Neural cell (in vitro differentiated cells): ENCODE data around the gene EBPL. TPM values are rescaled to one million over a fixed set of nuclear protein-coding genes. Genes with fewer than 3 reads are reported as not detected.

Source experiments
- H2AFZ ChIP-seq: fragments of 200-600, 300-800 bp; sonication (generic), shearing (Covaris generic); 2 replicates; pipeline ENCODE4 v1.6.0; 2014; ENCODE audit warnings: low read depth, mild to moderate bottlenecking, antibody characterized with exemption, low read length, moderate library complexity
- H3F3A ChIP-seq: fragments of 200-600 bp; shearing (Covaris generic); 2 replicates; pipeline ENCODE4 v1.6.1; 2016; ENCODE audit warnings: mild to moderate bottlenecking, moderate library complexity, mixed read lengths, antibody characterized with exemption, low read length; ENCODE audit not compliant: insufficient read depth, poor library complexity, severe bottlenecking
- H3K27ac ChIP-seq: fragments of 200-600, 300-800 bp; sonication (generic), shearing (Covaris generic); 2 replicates; pipeline ENCODE4 v1.5.1; 2014; ENCODE audit warnings: mild to moderate bottlenecking, low read length, moderate library complexity
- H3K27me3 ChIP-seq: fragments of 300-800, 200-600 bp; sonication (generic), shearing (Covaris generic); 2 replicates; pipeline ENCODE4 v1.6.0; 2014; ENCODE audit warnings: mild to moderate bottlenecking, low read depth, low read length, moderate library complexity; ENCODE audit not compliant: insufficient read depth
- H3K36me3 ChIP-seq: fragments of 300-800, 200-600 bp; sonication (generic), shearing (Covaris generic); 2 replicates; pipeline ENCODE4 v1.5.1; 2014; ENCODE audit warnings: mild to moderate bottlenecking, antibody characterized with exemption, low read length, moderate library complexity; ENCODE audit not compliant: insufficient read depth
- H3K4me2 ChIP-seq: fragments of 300-800, 200-600 bp; sonication (generic), shearing (Covaris generic); 2 replicates; pipeline ENCODE4 v1.6.0; 2014; ENCODE audit warnings: mild to moderate bottlenecking, low read length
- H3K4me3 ChIP-seq: fragments of 300-800, 200-600 bp; sonication (generic), shearing (Covaris generic); 2 replicates; pipeline ENCODE4 v1.5.1; 2014; ENCODE audit warnings: mild to moderate bottlenecking, low read length, moderate library complexity
- H3K79me2 ChIP-seq: fragments of 200-600 bp; shearing (Covaris generic); replicated peaks from 2 replicates; pipeline ENCODE4 v1.6.0; 2014; ENCODE audit warnings: mild to moderate bottlenecking, low read length, moderate library complexity; ENCODE audit not compliant: insufficient read depth
- H3K9ac ChIP-seq: fragments of 300-800, 200-600 bp; sonication (generic), shearing (Covaris generic); 2 replicates; pipeline ENCODE4 v1.6.1; 2016; ENCODE audit warnings: mild to moderate bottlenecking, low read length, mixed read lengths
- H3K9me2 ChIP-seq: fragments of 200-600 bp; shearing (Covaris generic); 2 replicates; pipeline ENCODE4 v1.6.1; 2016; ENCODE audit warnings: mild to moderate bottlenecking, low read length, mixed read lengths; ENCODE audit not compliant: insufficient read depth
- H3K9me3 ChIP-seq: fragments of 200-600, 300-800 bp; sonication (generic), shearing (Covaris generic); 2 replicates; pipeline ENCODE4 v1.6.1; 2016; ENCODE audit warnings: mild to moderate bottlenecking, mixed run types, low read length, moderate library complexity, mixed read lengths
- H4K20me1 ChIP-seq: fragments of 200-600 bp; shearing (Covaris generic); 2 replicates; pipeline ENCODE4 v1.6.1; 2016; ENCODE audit warnings: mild to moderate bottlenecking, mixed run types; ENCODE audit not compliant: insufficient read depth
- CTCF ChIP-seq: fragments of 450-650 bp; IDR thresholded peaks from 2 replicates; pipeline ENCODE4 v1.5.1; 2014; ENCODE audit warnings: antibody characterized with exemption, mild to moderate bottlenecking, moderate library complexity; ENCODE audit not compliant: poor library complexity, severe bottlenecking
- EP300 ChIP-seq: fragments of 450-650 bp; conservative IDR thresholded peaks from 2 replicates; pipeline ENCODE4 v1.6.1; 2014; ENCODE audit warnings: antibody characterized with exemption, mild to moderate bottlenecking, moderate library complexity; ENCODE audit not compliant: poor library complexity, severe bottlenecking
- EZH2 ChIP-seq: fragments of 200-600, 300-800 bp; shearing (Covaris generic), sonication (generic); IDR thresholded peaks from 2 replicates; pipeline ENCODE4 v1.6.1; 2014; ENCODE audit warnings: antibody characterized with exemption, low read length, borderline replicate concordance, mild to moderate bottlenecking; ENCODE audit not compliant: insufficient read depth, poor library complexity, severe bottlenecking
- MXI1 ChIP-seq: fragments of 450-650 bp; conservative IDR thresholded peaks from 2 replicates; pipeline ENCODE4 v1.6.1; 2014; ENCODE audit warnings: antibody characterized with exemption, mild to moderate bottlenecking; ENCODE audit not compliant: poor library complexity, severe bottlenecking
- POLR2AphosphoS5 ChIP-seq: IDR thresholded peaks from 2 replicates; pipeline ENCODE4 v1.6.1; 2012
- RAD21 ChIP-seq: fragments of 450-650 bp; conservative IDR thresholded peaks from 2 replicates; pipeline ENCODE4 v1.6.1; 2014; ENCODE audit warnings: antibody characterized with exemption, mild to moderate bottlenecking, moderate library complexity
- REST ChIP-seq: IDR thresholded peaks from 2 replicates; pipeline ENCODE4 v1.6.1; 2012; ENCODE audit warnings: borderline replicate concordance
- SMC3 ChIP-seq: fragments of 450-650 bp; conservative IDR thresholded peaks from 2 replicates; pipeline ENCODE4 v1.6.1; 2014; ENCODE audit warnings: antibody characterized with exemption, mild to moderate bottlenecking, moderate library complexity; ENCODE audit not compliant: poor library complexity
- TAF1 ChIP-seq: IDR thresholded peaks from 2 replicates; pipeline ENCODE4 v1.6.1; 2012; ENCODE audit warnings: low read depth
- polyA plus RNA-seq: library from polyadenylated mRNA; depleted of rRNA; stranded (reverse); fragments of >200 nt; gene quantifications from 2 replicates; pipeline ENCODE4 v1.2.3, GENCODE V29; 2014

Gene EBPL
- polyA plus RNA-seq, 1 donor from 2014 or later = 41.2 TPM

- no peaks in the 10 kb centered on the region for H3K27me3 ChIP-seq
- no peaks in the 10 kb centered on the region for H4K20me1 ChIP-seq
- no peaks in the 10 kb centered on the region for H3K9me2 ChIP-seq
- H3K79me2 ChIP-seq = peaks cover 7% of the 10 kb centered on the region
- peak overlapping the region; percentile 88 for H3K4me2 ChIP-seq
- peak overlapping the region; percentile 38 for H2AFZ ChIP-seq
- H3K9me3 ChIP-seq = no peaks in the 10 kb centered on the region
- no peaks in the 10 kb centered on the region for H3K36me3 ChIP-seq
- no peaks in the 10 kb centered on the region for H3F3A ChIP-seq
- H3K27ac ChIP-seq = no peak overlapping the region
- H3K9ac ChIP-seq = peak overlapping the region; percentile 65
- TF ChIP-seq CTCF = no peak
- TF ChIP-seq MXI1 = no peak
- TF ChIP-seq EZH2 = no peak
- TF ChIP-seq SMC3 = no peak
- no peak for TF ChIP-seq EP300
- TF ChIP-seq POLR2AphosphoS5 = no peak
- TF ChIP-seq TAF1 = no peak
- TF ChIP-seq REST = no peak
- TF ChIP-seq RAD21 = no peak
- peak overlapping the region; percentile 84 for H3K4me3 ChIP-seq
Observed at GRCh38 chr13:49690133-49690994, 922 bp downstream of the EBPL start.

GRCh38 chr13:49683489-49683888 lies 7.8 kb downstream of the EBPL start:
- Histone ChIP-seq H3K27me3 (no peaks in the 10 kb centered on the region), H3K79me2 (no peaks in the 10 kb centered on the region), H3K36me3 (no peaks in the 10 kb centered on the region), H3K4me2 (no peak overlapping the region), H3K4me3 (no peak overlapping the region), H3K9me2 (no peaks in the 10 kb centered on the region), H2AFZ (no peak overlapping the region), H3K9ac (no peak overlapping the region), H3K27ac (no peak overlapping the region), H3F3A (no peaks in the 10 kb centered on the region), H3K9me3 (no peaks in the 10 kb centered on the region), H4K20me1 (no peaks in the 10 kb centered on the region)
- no peak for TF ChIP-seq MXI1
- no peak for TF ChIP-seq RAD21
- no peak for TF ChIP-seq CTCF
- TF ChIP-seq POLR2AphosphoS5 = no peak
- no peak for TF ChIP-seq REST
- no peak for TF ChIP-seq EP300
- no peak for TF ChIP-seq TAF1
- no peak for TF ChIP-seq SMC3
- no peak for TF ChIP-seq EZH2
